Activated T-helper 1 cell treated with anti-CD3 and anti-CD28 coated beads, Interleukin-2, amount 50 U/mL, for 16 hours (primary cell): ENCODE measurements around the gene ITPR1.
A peak's percentile ranks its signal among the peaks of the same experiment; 100 is the strongest.

ENCODE experiments used
- DNase-seq, 2 donors: peaks; one replicate each; pipeline ENCODE4 v3.0.0-alpha.2; 2020; ENCODE audit warnings: low read depth in 1 of 2, low spot score in 1 of 2

ITPR1 gene

GRCh38 chr3:4820296-4821121, 327.4 kb downstream of the ITPR1 start:
- no peak for DNase-seq

GRCh38 chr3:4821338-4821737, 328.2 kb downstream of the ITPR1 start:
- no peak for DNase-seq

GRCh38 chr3:4821975-4822374, 328.8 kb downstream of the ITPR1 start:
- DNase-seq: peak; percentile 49 to 63

GRCh38 chr3:4822568-4822967, 329.4 kb downstream of the ITPR1 start:
- no peak for DNase-seq

GRCh38 chr3:4823385-4823784, 330.2 kb downstream of the ITPR1 start:
- no peak for DNase-seq

- DNase-seq: no peak
Observed at GRCh38 chr3:4823986-4824925, 331.1 kb downstream of the ITPR1 start.

- no peak for DNase-seq
Observed at GRCh38 chr3:4824926-4825325, 331.8 kb downstream of the ITPR1 start.

- DNase-seq: no peak
Observed at GRCh38 chr3:4825436-4826236, 332.5 kb downstream of the ITPR1 start.

- DNase-seq: no peak
Observed at GRCh38 chr3:4826237-4827100, 333.3 kb downstream of the ITPR1 start.

- no peak for DNase-seq
Observed at GRCh38 chr3:4827767-4828166, 334.6 kb downstream of the ITPR1 start.

GRCh38 chr3:4828279-4829030, 335.3 kb downstream of the ITPR1 start:
- no peak for DNase-seq

GRCh38 chr3:4829031-4829394, 335.9 kb downstream of the ITPR1 start:
- DNase-seq: no peak

GRCh38 chr3:4830586-4830914, 337.4 kb downstream of the ITPR1 start:
- DNase-seq: no peak

GRCh38 chr3:4831580-4831950, 338.4 kb downstream of the ITPR1 start:
- DNase-seq: peak in 1 of 2 donors; percentile 19

- DNase-seq: no peak
Observed at GRCh38 chr3:4833471-4833870, 340.3 kb downstream of the ITPR1 start.

GRCh38 chr3:4834403-4834866, 341.3 kb downstream of the ITPR1 start:
- peak; percentile 40 to 58 for DNase-seq

GRCh38 chr3:4835616-4836043, 342.5 kb downstream of the ITPR1 start:
- no peak for DNase-seq

- no peak for DNase-seq
Observed at GRCh38 chr3:4836516-4836915, 343.4 kb downstream of the ITPR1 start.

GRCh38 chr3:4837374-4837930, 344.3 kb downstream of the ITPR1 start:
- DNase-seq: no peak
